ENCODE data around the gene GAPDH. TPM values are rescaled to one million over a fixed set of nuclear protein-coding genes. Genes with fewer than 3 reads are reported as not detected.

The GAPDH gene
- total RNA-seq, 1 experiment from 2014 or later: 4,276 TPM

- H3K36me3 Mint-ChIP-seq: peaks cover 10% of the 10 kb centered on the region
- no peaks in the 10 kb centered on the region for H3K27me3 Mint-ChIP-seq (ENCODE audit: low read depth)
- no peaks in the 10 kb centered on the region for H3K9me3 Mint-ChIP-seq
- ATAC-seq (no peak), DNase-seq (ENCODE audit: low spot score) (no peak)
- TF ChIP-seq NFYB (CRISPR knock-in tag; conservative IDR thresholded peaks at IDR 0.05; ENCODE audit: low read depth): no peak
- no peak for TF ChIP-seq ZNF219 (CRISPR knock-in tag; IDR thresholded peaks at IDR 0.05; ENCODE audit: borderline replicate concordance)
- no peak for TF ChIP-seq TEAD4 (CRISPR knock-in tag; IDR thresholded peaks at IDR 0.05)
- POLR2A ChIA-PET: interaction anchor here (1.3 to 2.4 kb wide), 5 partner anchors 11 to 21 kb away, joined by 3 to 11 read pairs (median 4); partner anchors contain the start of gene GAPDH
- CTCF ChIA-PET: interaction anchor here (0.8 to 13.4 kb wide), 18 partner anchors 11 to 319 kb away, joined by 3 to 195 read pairs (median 6); partner anchors contain the start of genes GAPDH, MRPL51, NOP2 and SPSB2
- H3K4me1 Mint-ChIP-seq: peaks cover 29% of the 10 kb centered on the region
- no peak overlapping the region for H3K27ac Mint-ChIP-seq
- H3K4me3 Mint-ChIP-seq: peak overlapping the region; percentile 25; the same call in 1 of the 2 replicates
Measured at GRCh38 chr12:6553051-6553868, 18.9 kb downstream of the GAPDH start.

- ATAC-seq: peak; percentile 79
- POLR2A ChIA-PET: interaction anchor here (0.7 to 2.4 kb wide), 6 partner anchors 12 to 84 kb away, joined by 3 to 11 read pairs (median 4); partner anchors contain the start of genes GAPDH and VAMP1
- H3K36me3 Mint-ChIP-seq: peaks cover 11% of the 10 kb centered on the region
- peak; percentile 71 for TF ChIP-seq CTCF (IDR thresholded peaks at IDR 0.05)
- no peak for TF ChIP-seq TCF7 (CRISPR knock-in tag; IDR thresholded peaks at IDR 0.05; ENCODE audit: low read depth)
- TF ChIP-seq SOX15 (CRISPR knock-in tag; IDR thresholded peaks at IDR 0.05): no peak
- no peak for TF ChIP-seq ATF3 (CRISPR knock-in tag; conservative IDR thresholded peaks at IDR 0.05)
- no peak for TF ChIP-seq ZNF532 (CRISPR knock-in tag; IDR thresholded peaks at IDR 0.05; ENCODE audit: borderline replicate concordance)
- no peaks in the 10 kb centered on the region for H3K27me3 Mint-ChIP-seq (ENCODE audit: low read depth)
- H3K9me3 Mint-ChIP-seq: no peaks in the 10 kb centered on the region
- peaks cover 29% of the 10 kb centered on the region for H3K4me1 Mint-ChIP-seq
- CTCF ChIA-PET: interaction anchor here (0.5 to 13.4 kb wide), 20 partner anchors 10 to 318 kb away, joined by 3 to 195 read pairs (median 5); partner anchors contain the start of genes COPS7A, GAPDH, MRPL51 and NOP2
- peak; percentile 93 for DNase-seq (ENCODE audit: low spot score)
- peak overlapping the region; percentile 39 for H3K27ac Mint-ChIP-seq
- peak overlapping the region; percentile 91 for H3K4me3 Mint-ChIP-seq
Measured at GRCh38 chr12:6554168-6555017, 20.1 kb downstream of the GAPDH start.

GRCh38 chr12:6555018-6555691, 20.8 kb downstream of the GAPDH start:
- Mint-ChIP-seq H3K27ac (no peak overlapping the region; the same call in 1 of the 2 replicates), H3K9me3 (no peaks in the 10 kb centered on the region), H3K4me1 (peaks cover 29% of the 10 kb centered on the region), H3K4me3 (peak overlapping the region; percentile 91), H3K27me3 (ENCODE audit: low read depth) (no peaks in the 10 kb centered on the region), H3K36me3 (peaks cover 18% of the 10 kb centered on the region)
- ChIA-PET POLR2A (interaction anchor here (1.3 to 2.4 kb wide), 3 partner anchors 19 to 23 kb away, joined by 3 to 11 read pairs (median 4); partner anchors contain the start of gene GAPDH), CTCF (interaction anchor here (0.6 to 13.4 kb wide), 15 partner anchors 9 to 341 kb away, joined by 3 to 195 read pairs (median 7); partner anchors contain the start of genes COPS7A, GAPDH, MRPL51 and NOP2)
- ATAC-seq (no peak), DNase-seq (ENCODE audit: low spot score) (no peak)
- TF ChIP-seq CBFB (CRISPR knock-in tag; IDR thresholded peaks at IDR 0.05; ENCODE audit: low read depth): peak; percentile 15; the same call in 1 of the 2 replicates
- no peak for TF ChIP-seq ZNF532 (CRISPR knock-in tag; IDR thresholded peaks at IDR 0.05; ENCODE audit: borderline replicate concordance)
- TF ChIP-seq ZNF425 (CRISPR knock-in tag; conservative IDR thresholded peaks at IDR 0.05): no peak
